Hepatocyte (in vitro differentiated cells): ENCODE results near the gene MTG1. TPM values are rescaled to one million over a fixed set of nuclear protein-coding genes. Genes with fewer than 3 reads are reported as not detected.
"Not testable (repeated sequence)": the region's sequence is repeated elsewhere in the genome, so short reads cannot be mapped to it uniquely, and the experiment has no call there.

Experiments
- DNase-seq: peaks from one replicate; pipeline ENCODE4 v3.0.0-alpha.2; 2016; ENCODE audit warnings: low spot score
- H2AFZ ChIP-seq: fragments of 200-600 bp; sonication (generic); 2 replicates; pipeline ENCODE4 v1.6.0; 2016; ENCODE audit warnings: antibody characterized with exemption, mild to moderate bottlenecking
- H3K27ac ChIP-seq: fragments of 200-600 bp; sonication (generic); 2 replicates; pipeline ENCODE4 v1.5.1; 2016; ENCODE audit warnings: mild to moderate bottlenecking
- H3K27me3 ChIP-seq: fragments of 200-600 bp; sonication (generic); 2 replicates; pipeline ENCODE4 v1.6.1; 2016
- H3K36me3 ChIP-seq: fragments of 200-600 bp; sonication (generic); replicated peaks from 2 replicates; pipeline ENCODE4 v1.5.1; 2016; ENCODE audit warnings: low read depth; ENCODE audit not compliant: insufficient read depth
- H3K4me1 ChIP-seq: fragments of 200-600 bp; sonication (generic); 2 replicates; pipeline ENCODE4 v1.5.1; 2016; ENCODE audit warnings: mild to moderate bottlenecking, moderate library complexity; ENCODE audit not compliant: insufficient read depth
- H3K4me2 ChIP-seq: fragments of 200-600 bp; sonication (generic); 2 replicates; pipeline ENCODE4 v1.6.0; 2016
- H3K4me3 ChIP-seq: fragments of 200-600 bp; sonication (generic); 2 replicates; pipeline ENCODE4 v1.5.1; 2016; ENCODE audit warnings: mild to moderate bottlenecking
- H3K79me2 ChIP-seq: fragments of 200-600 bp; sonication (generic); 2 replicates; pipeline ENCODE4 v1.6.0; 2017; ENCODE audit warnings: mild to moderate bottlenecking
- H3K9me2 ChIP-seq: fragments of 200-600 bp; sonication (generic); replicated peaks from 2 replicates; pipeline ENCODE4 v1.6.0; 2017; ENCODE audit warnings: mild to moderate bottlenecking; ENCODE audit not compliant: insufficient read depth
- H3K9me3 ChIP-seq: fragments of 200-600 bp; sonication (generic); 2 replicates; pipeline ENCODE4 v1.5.1; 2016; ENCODE audit warnings: low read depth, mild to moderate bottlenecking
- H4K20me1 ChIP-seq: fragments of 200-600 bp; sonication (generic); 2 replicates; pipeline ENCODE4 v1.6.0; 2016; ENCODE audit warnings: mild to moderate bottlenecking; ENCODE audit not compliant: insufficient read depth, poor library complexity, severe bottlenecking
- EZH2 ChIP-seq: fragments of 200-600 bp; sonication (generic); IDR thresholded peaks from 2 replicates; pipeline ENCODE4 v1.6.1; 2016; ENCODE audit warnings: antibody characterized with exemption, mild to moderate bottlenecking, borderline replicate concordance
- EZH2phosphoT487 ChIP-seq: fragments of 200-600 bp; sonication (generic); IDR thresholded peaks from one replicate; pipeline ENCODE4 v1.6.1; 2018; ENCODE audit warnings: antibody characterized with exemption, mild to moderate bottlenecking, low read depth, moderate library complexity; ENCODE audit not compliant: unreplicated experiment, severe bottlenecking
- WGBS: methylation state at CpG from one replicate; pipeline ENCODE4 v1.1.6; 2016; ENCODE audit warnings: low lambda C conversion rate; ENCODE audit errors: missing lambda C conversion rate; 5-methylcytosine and 5-hydroxymethylcytosine counted together
- polyA plus RNA-seq: library from polyadenylated mRNA; unstranded; fragments of >200 nt; fragmentation: Nextera tagmentation; extraction: Ambion mirVana; gene quantifications from 2 replicates; pipeline ENCODE4 v1.2.1, GENCODE V29; 2016
- total RNA-seq: library from RNA; depleted of rRNA; stranded (reverse); fragments of >200 nt; gene quantifications from 2 replicates; pipeline ENCODE4 v1.2.3, GENCODE V29; 2014
- TF ChIP-seq, protein P1 (sequence below): fragments of 200-600 bp; sonication (generic); IDR thresholded peaks from 2 replicates; pipeline ENCODE4 v1.5.1; 2016; ENCODE audit warnings: antibody characterized with exemption, mild to moderate bottlenecking; ENCODE audit not compliant: poor library complexity

The MTG1 gene
- total and polyA plus RNA-seq, 2 experiments from 2014 or later: 53.2 to 154 TPM

DNA sequence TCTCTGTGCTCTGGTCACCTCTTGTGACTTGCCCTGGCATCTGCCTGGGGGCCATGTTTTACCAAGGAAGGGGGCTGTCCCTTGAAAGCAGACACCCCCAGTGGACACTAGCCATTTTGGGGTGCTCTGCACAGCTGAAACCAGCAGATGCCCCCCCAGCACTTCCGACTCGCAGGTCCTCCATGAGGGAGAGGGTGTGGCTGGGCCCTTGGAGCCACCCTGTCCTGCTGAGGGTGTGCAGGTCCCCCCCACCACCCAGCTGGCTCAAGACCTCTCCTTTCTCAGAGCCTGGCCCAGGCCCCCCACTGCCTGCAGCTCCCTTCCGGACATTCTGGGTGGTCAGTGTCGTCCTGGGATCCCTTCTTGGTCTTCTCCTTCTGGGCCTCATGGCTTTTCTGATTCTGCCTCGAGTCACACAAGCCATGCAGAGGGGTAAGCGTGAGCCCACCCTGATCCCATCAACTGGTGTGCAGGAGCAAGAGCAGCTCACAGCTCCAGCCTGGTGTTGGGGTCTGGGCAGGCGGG is 72.1 kb downstream of the MTG1 start:
- DNase-seq: no peak
- WGBS: 71% methylated on average over 7 of the region's 7 CpGs
- Histone ChIP-seq H3K4me2 (no peak overlapping the region), H2AFZ (no peak overlapping the region), H3K27me3 (no peaks in the 10 kb centered on the region), H3K36me3 (no peaks in the 10 kb centered on the region), H3K4me1 (no peaks in the 10 kb centered on the region), H4K20me1 (no peaks in the 10 kb centered on the region), H3K9me2 (no peaks in the 10 kb centered on the region), H3K79me2 (no peaks in the 10 kb centered on the region), H3K27ac (no peak overlapping the region), H3K4me3 (no peak overlapping the region), H3K9me3 (no peaks in the 10 kb centered on the region)
- TF ChIP-seq, protein P1, sequence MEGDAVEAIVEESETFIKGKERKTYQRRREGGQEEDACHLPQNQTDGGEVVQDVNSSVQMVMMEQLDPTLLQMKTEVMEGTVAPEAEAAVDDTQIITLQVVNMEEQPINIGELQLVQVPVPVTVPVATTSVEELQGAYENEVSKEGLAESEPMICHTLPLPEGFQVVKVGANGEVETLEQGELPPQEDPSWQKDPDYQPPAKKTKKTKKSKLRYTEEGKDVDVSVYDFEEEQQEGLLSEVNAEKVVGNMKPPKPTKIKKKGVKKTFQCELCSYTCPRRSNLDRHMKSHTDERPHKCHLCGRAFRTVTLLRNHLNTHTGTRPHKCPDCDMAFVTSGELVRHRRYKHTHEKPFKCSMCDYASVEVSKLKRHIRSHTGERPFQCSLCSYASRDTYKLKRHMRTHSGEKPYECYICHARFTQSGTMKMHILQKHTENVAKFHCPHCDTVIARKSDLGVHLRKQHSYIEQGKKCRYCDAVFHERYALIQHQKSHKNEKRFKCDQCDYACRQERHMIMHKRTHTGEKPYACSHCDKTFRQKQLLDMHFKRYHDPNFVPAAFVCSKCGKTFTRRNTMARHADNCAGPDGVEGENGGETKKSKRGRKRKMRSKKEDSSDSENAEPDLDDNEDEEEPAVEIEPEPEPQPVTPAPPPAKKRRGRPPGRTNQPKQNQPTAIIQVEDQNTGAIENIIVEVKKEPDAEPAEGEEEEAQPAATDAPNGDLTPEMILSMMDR: no peak
- TF ChIP-seq EZH2 (no peak), EZH2phosphoT487 (no peak)

- no peak overlapping the region for H2AFZ ChIP-seq
- H3K36me3 ChIP-seq: no peaks in the 10 kb centered on the region
- no peaks in the 10 kb centered on the region for H3K4me1 ChIP-seq
- no peak overlapping the region for H3K27ac ChIP-seq
- H3K79me2 ChIP-seq: no peaks in the 10 kb centered on the region
- H3K9me2 ChIP-seq: no peaks in the 10 kb centered on the region
- no peaks in the 10 kb centered on the region for H3K27me3 ChIP-seq
- no peak overlapping the region for H3K4me2 ChIP-seq
- 87% methylated on average over 7 of the region's 7 CpGs for WGBS
- TF ChIP-seq, protein P1: no peak
- TF ChIP-seq EZH2: no peak
- no peak for TF ChIP-seq EZH2phosphoT487
- no peaks in the 10 kb centered on the region for H3K9me3 ChIP-seq
- H4K20me1 ChIP-seq: no peaks in the 10 kb centered on the region
- H3K4me3 ChIP-seq: no peak overlapping the region
- DNase-seq: no peak
Measured at GRCh38 chr10:133466683-133467275, 72.8 kb downstream of the MTG1 start.

DNA sequence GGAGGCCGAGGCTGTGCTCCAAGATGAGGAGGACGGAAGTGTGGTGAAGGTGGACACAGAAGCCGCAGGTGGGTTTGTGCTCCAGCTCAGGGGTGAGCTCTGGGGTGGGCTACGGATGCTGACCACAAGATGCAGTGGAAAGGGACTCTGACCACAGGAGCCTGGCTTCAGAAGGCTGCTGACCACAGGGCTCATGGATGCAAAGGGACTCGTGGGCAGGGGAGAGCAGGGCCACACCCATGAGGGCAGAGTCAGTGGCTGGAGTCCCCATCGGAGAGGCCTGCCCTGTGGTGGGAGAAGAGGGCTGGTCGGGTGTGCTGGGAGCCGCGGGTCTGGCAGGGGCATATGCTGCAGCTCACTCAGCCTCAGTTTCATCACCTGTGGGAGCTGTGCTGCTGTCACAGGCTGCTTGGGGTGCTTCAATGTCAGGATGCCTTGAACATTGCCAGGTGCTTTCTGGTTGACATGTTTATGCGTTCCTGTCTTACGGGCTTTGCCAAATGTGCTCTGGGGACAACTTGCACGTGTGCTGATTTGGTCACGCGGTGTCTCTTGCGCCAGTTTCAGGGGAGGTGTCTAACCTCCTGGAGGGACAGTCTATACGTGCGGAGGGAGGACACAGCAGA is 73.4 kb downstream of the MTG1 start:
- Histone ChIP-seq H2AFZ (no peak overlapping the region), H3K4me1 (no peaks in the 10 kb centered on the region), H3K4me3 (no peak overlapping the region), H3K4me2 (no peak overlapping the region), H3K79me2 (no peaks in the 10 kb centered on the region), H3K36me3 (no peaks in the 10 kb centered on the region), H3K27me3 (no peaks in the 10 kb centered on the region), H3K9me2 (no peaks in the 10 kb centered on the region), H3K9me3 (no peaks in the 10 kb centered on the region), H4K20me1 (no peaks in the 10 kb centered on the region), H3K27ac (no peak overlapping the region)
- no peak for TF ChIP-seq EZH2phosphoT487
- no peak for TF ChIP-seq EZH2
- TF ChIP-seq, protein P1: no peak
- no peak for DNase-seq
- 81% methylated on average over 17 of the region's 17 CpGs for WGBS

GRCh38 chr10:133469205-133469604 is 75.2 kb downstream of the MTG1 start:
- H3K27me3 ChIP-seq, H3K4me2 ChIP-seq, H3K27ac ChIP-seq, DNase-seq, H3K36me3 ChIP-seq, H4K20me1 ChIP-seq, H3K4me3 ChIP-seq, H2AFZ ChIP-seq, H3K9me2 ChIP-seq, H3K79me2 ChIP-seq, H3K9me3 ChIP-seq, H3K4me1 ChIP-seq: not testable (repeated sequence)
- WGBS: 56% methylated on average over 3 of the region's 3 CpGs
